HepG2 (cell line): ENCODE measurements around the gene EI24. TPM values are rescaled to one million over a fixed set of nuclear protein-coding genes. Genes with fewer than 3 reads are reported as not detected.
A peak's percentile ranks its signal among the peaks of the same experiment; 100 is the strongest.

Source experiments
- ASH2L ChIP-seq: fragments of 300-600, 200-600 bp; sonication (generic); IDR thresholded peaks from 2 replicates; pipeline ENCODE4 v1.7.0; 2017; ENCODE audit warnings: low read depth, mild to moderate bottlenecking, moderate library complexity, mixed read lengths, low read length; ENCODE audit not compliant: insufficient read length
- CREB1 ChIP-seq, 2 experiments: fragments of 450-650 bp in 1 of 2; IDR thresholded peaks; 2 replicates each; pipeline ENCODE4 v1.6.1; 2016 to 2017; ENCODE audit warnings: control low read depth in 1 of 2, mild to moderate bottlenecking in 1 of 2, missing compliant biosample characterization in 1 of 2, missing genetic modification characterization in 1 of 2
- JUNB ChIP-seq: sonication (generic); formaldehyde crosslinking; IDR thresholded peaks from 2 replicates; pipeline ENCODE4 v1.8.0; 2022; ENCODE audit warnings: missing genetic modification reagents, mild to moderate bottlenecking, borderline replicate concordance
- SALL2 ChIP-seq: sonication (generic); formaldehyde crosslinking; IDR thresholded peaks from 2 replicates; pipeline ENCODE4 v1.8.1; 2023; ENCODE audit warnings: mild to moderate bottlenecking, missing genetic modification reagents, inconsistent platforms
- SP4 ChIP-seq: sonication (generic); formaldehyde crosslinking; IDR thresholded peaks from 2 replicates; pipeline ENCODE4 v1.8.1; 2023; ENCODE audit warnings: mild to moderate bottlenecking, missing genetic modification reagents
- THAP7 ChIP-seq: sonication (generic); formaldehyde crosslinking; IDR thresholded peaks from 2 replicates; pipeline ENCODE4 v1.8.1; 2023; ENCODE audit warnings: mild to moderate bottlenecking, missing genetic modification reagents
- ZNF260 ChIP-seq: sonication (generic); formaldehyde crosslinking; IDR thresholded peaks from 2 replicates; pipeline ENCODE4 v1.4.0; 2020; ENCODE audit warnings: missing genetic modification reagents, low read depth, mild to moderate bottlenecking, borderline replicate concordance
- ZNF331 ChIP-seq: sonication (generic); formaldehyde crosslinking; IDR thresholded peaks from 2 replicates; pipeline ENCODE4 v1.4.0; 2020; ENCODE audit warnings: missing genetic modification reagents
- ZNF441 ChIP-seq: sonication (generic); formaldehyde crosslinking; IDR thresholded peaks from 2 replicates; pipeline ENCODE4 v1.7.0; 2021; ENCODE audit warnings: missing genetic modification reagents, borderline replicate concordance
- ZNF616 ChIP-seq: sonication (generic); formaldehyde crosslinking; IDR thresholded peaks from 2 replicates; pipeline ENCODE4 v1.5.0; 2020; ENCODE audit warnings: low read depth, mild to moderate bottlenecking, missing genetic modification reagents
- ZSCAN31 ChIP-seq: sonication (generic); formaldehyde crosslinking; IDR thresholded peaks from 2 replicates; pipeline ENCODE4 v1.5.0; 2020; ENCODE audit warnings: low read depth, mild to moderate bottlenecking, missing genetic modification reagents
- polyA plus RNA-seq, 8 experiments: library from polyadenylated mRNA; depleted of rRNA in 3 of 8; stranded (reverse) in 7 of 8; unstranded in 1 of 8; fragments of >200 nt; fragmentation: Illumina TruSeq in 4 of 8; extraction: Trizol in 4 of 8; gene quantifications; 2 replicates each; pipeline versions ENCODE4 v1.2.1 to v1.2.3, GENCODE V29; 2011 to 2016; ENCODE audit warnings: low read depth in 4 of 8, missing spikeins in 1 of 8, mixed read lengths in 1 of 8; ENCODE audit not compliant: insufficient read depth in 1 of 8
- total RNA-seq, 5 experiments: library from RNA; depleted of rRNA; stranded (reverse); fragments of >200 nt; fragmentation: Illumina TruSeq; extraction: Trizol; gene quantifications; 2 replicates each; pipeline ENCODE4 v1.2.3, GENCODE V29; 2016; ENCODE audit warnings: low read depth in 1 of 5
- TF ChIP-seq, protein P1 (sequence below): IDR thresholded peaks from 2 replicates; pipeline ENCODE4 v1.6.1; 2016; ENCODE audit warnings: missing biosample characterization, missing genetic modification reagents, low read depth
- TF ChIP-seq, protein P2 (sequence below): sonication (generic); formaldehyde crosslinking; IDR thresholded peaks from 2 replicates; pipeline ENCODE4 v1.4.0; 2020; ENCODE audit warnings: missing genetic modification reagents
- TF ChIP-seq, protein P3 (sequence below): IDR thresholded peaks from 2 replicates; pipeline ENCODE4 v1.6.1; 2012; ENCODE audit warnings: low read length, improper control_type of control experiment
- TF ChIP-seq, protein P4 (sequence below): sonication (generic); formaldehyde crosslinking; IDR thresholded peaks from 2 replicates; pipeline ENCODE4 v1.5.0; 2020; ENCODE audit warnings: missing genetic modification reagents

The EI24 gene
- total and polyA plus RNA-seq, 2 of the 13 experiments (the other 11 are each of a cell fraction or from before 2014, with no cell fraction given): 84.7 to 126 TPM

GRCh38 chr11:125568970-125569914 is at the start of gene EI24 (continued):
- TF ChIP-seq THAP7 (CRISPR knock-in tag) (no peak), ZSCAN31 (CRISPR knock-in tag) (peak; percentile 92), ZNF260 (no peak), ZNF331 (peak; percentile 63; the same call in 1 of the 2 replicates), ZNF441 (peak; percentile 91; the same call in 1 of the 2 replicates), ZNF616 (no peak), JUNB (CRISPR knock-in tag) (no peak), SALL2 (CRISPR knock-in tag) (no peak), CREB1 (IDR thresholded peaks at IDR 0.05) (peak; percentile 45; the same call in 1 of the 2 replicates), CREB1 (CRISPR knock-in tag; IDR thresholded peaks at IDR 0.05) (no peak), ASH2L (peak; percentile 48), SP4 (CRISPR knock-in tag) (peak; percentile 82)
- TF ChIP-seq, protein P1, sequence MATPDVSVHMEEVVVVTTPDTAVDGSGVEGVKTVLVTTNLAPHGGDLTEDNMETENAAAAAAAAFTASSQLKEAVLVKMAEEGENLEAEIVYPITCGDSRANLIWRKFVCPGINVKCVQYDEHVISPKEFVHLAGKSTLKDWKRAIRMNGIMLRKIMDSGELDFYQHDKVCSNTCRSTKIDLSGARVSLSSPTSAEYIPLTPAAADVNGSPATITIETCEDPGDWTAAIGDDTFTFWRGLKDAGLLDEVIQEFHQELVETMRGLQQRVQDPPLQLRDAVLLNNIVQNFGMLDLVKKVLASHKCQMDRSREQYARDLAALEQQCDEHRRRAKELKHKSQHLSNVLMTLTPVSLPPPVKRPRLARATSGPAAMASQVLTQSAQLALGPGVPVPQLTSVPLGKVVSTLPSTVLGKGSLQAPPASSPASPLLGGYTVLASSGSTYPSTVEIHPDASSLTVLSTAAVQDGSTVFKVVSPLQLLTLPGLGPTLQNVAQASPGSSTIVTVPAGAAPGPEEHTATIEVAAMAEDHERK: peak; percentile 63; the same call in 1 of the 2 replicates
- TF ChIP-seq, protein P2, sequence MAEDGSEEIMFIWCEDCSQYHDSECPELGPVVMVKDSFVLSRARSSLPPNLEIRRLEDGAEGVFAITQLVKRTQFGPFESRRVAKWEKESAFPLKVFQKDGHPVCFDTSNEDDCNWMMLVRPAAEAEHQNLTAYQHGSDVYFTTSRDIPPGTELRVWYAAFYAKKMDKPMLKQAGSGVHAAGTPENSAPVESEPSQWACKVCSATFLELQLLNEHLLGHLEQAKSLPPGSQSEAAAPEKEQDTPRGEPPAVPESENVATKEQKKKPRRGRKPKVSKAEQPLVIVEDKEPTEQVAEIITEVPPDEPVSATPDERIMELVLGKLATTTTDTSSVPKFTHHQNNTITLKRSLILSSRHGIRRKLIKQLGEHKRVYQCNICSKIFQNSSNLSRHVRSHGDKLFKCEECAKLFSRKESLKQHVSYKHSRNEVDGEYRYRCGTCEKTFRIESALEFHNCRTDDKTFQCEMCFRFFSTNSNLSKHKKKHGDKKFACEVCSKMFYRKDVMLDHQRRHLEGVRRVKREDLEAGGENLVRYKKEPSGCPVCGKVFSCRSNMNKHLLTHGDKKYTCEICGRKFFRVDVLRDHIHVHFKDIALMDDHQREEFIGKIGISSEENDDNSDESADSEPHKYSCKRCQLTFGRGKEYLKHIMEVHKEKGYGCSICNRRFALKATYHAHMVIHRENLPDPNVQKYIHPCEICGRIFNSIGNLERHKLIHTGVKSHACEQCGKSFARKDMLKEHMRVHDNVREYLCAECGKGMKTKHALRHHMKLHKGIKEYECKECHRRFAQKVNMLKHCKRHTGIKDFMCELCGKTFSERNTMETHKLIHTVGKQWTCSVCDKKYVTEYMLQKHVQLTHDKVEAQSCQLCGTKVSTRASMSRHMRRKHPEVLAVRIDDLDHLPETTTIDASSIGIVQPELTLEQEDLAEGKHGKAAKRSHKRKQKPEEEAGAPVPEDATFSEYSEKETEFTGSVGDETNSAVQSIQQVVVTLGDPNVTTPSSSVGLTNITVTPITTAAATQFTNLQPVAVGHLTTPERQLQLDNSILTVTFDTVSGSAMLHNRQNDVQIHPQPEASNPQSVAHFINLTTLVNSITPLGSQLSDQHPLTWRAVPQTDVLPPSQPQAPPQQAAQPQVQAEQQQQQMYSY (CRISPR knock-in tag): no peak; the same call in 1 of the 2 replicates
- TF ChIP-seq, protein P3, sequence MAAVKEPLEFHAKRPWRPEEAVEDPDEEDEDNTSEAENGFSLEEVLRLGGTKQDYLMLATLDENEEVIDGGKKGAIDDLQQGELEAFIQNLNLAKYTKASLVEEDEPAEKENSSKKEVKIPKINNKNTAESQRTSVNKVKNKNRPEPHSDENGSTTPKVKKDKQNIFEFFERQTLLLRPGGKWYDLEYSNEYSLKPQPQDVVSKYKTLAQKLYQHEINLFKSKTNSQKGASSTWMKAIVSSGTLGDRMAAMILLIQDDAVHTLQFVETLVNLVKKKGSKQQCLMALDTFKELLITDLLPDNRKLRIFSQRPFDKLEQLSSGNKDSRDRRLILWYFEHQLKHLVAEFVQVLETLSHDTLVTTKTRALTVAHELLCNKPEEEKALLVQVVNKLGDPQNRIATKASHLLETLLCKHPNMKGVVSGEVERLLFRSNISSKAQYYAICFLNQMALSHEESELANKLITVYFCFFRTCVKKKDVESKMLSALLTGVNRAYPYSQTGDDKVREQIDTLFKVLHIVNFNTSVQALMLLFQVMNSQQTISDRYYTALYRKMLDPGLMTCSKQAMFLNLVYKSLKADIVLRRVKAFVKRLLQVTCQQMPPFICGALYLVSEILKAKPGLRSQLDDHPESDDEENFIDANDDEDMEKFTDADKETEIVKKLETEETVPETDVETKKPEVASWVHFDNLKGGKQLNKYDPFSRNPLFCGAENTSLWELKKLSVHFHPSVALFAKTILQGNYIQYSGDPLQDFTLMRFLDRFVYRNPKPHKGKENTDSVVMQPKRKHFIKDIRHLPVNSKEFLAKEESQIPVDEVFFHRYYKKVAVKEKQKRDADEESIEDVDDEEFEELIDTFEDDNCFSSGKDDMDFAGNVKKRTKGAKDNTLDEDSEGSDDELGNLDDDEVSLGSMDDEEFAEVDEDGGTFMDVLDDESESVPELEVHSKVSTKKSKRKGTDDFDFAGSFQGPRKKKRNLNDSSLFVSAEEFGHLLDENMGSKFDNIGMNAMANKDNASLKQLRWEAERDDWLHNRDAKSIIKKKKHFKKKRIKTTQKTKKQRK: no peak
- TF ChIP-seq, protein P4, sequence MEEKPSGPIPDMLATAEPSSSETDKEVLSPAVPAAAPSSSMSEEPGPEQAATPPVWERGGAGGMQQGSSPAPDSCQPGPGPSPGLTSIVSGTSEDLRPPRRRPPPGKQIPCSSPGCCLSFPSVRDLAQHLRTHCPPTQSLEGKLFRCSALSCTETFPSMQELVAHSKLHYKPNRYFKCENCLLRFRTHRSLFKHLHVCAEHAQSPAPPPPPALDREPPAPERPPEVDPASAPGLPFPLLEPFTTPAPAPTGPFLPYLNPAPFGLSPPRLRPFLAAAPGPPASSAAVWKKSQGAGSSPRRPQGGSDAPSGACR: no peak
